NCI-H187 treated with DMSO at 0.1 percent for 48 hours (cell line): Measurements from ENCODE around the gene UFD1.
"Not testable (repeated sequence)": the region's sequence is repeated elsewhere in the genome, so short reads cannot be mapped to it uniquely, and the experiment has no call there.

Source experiments
- DNase-seq: peaks from one replicate; lab custom pipeline; 2025; lab: John Stamatoyannopoulos, UW

UFD1 gene

GRCh38 chr22:19448739-19449421 lies 30.1 kb downstream of the UFD1 start:
- DNase-seq = no peak

- peak; percentile 65 for DNase-seq
Measured at GRCh38 chr22:19448076-19448607, 30.9 kb downstream of the UFD1 start.

- DNase-seq = peak; percentile 73
Measured at GRCh38 chr22:19447330-19448075, 31.5 kb downstream of the UFD1 start, which contains the start of gene C22orf39. C22orf39 (minus strand) TSS chr22:19447711; CDS start chr22:19447688, 23 bp downstream.

- DNase-seq = no peak
Measured at GRCh38 chr22:19446603-19447329, 32.2 kb downstream of the UFD1 start.

- not testable (repeated sequence) for DNase-seq
Measured at GRCh38 chr22:19445279-19445982, 33.6 kb downstream of the UFD1 start.

GRCh38 chr22:19443544-19444211 lies 35.3 kb downstream of the UFD1 start:
- DNase-seq = no peak

GRCh38 chr22:19442166-19442565 lies 36.8 kb downstream of the UFD1 start:
- no peak for DNase-seq

- DNase-seq = no peak
Measured at GRCh38 chr22:19440411-19441195, 38.4 kb downstream of the UFD1 start.

- DNase-seq = no peak
Measured at GRCh38 chr22:19438298-19438697, 40.7 kb downstream of the UFD1 start.

GRCh38 chr22:19436444-19437161 lies 42.4 kb downstream of the UFD1 start:
- not testable (repeated sequence) for DNase-seq

- DNase-seq = no peak
Measured at GRCh38 chr22:19434829-19435580, 44.0 kb downstream of the UFD1 start.

GRCh38 chr22:19434401-19434800 lies 44.6 kb downstream of the UFD1 start:
- DNase-seq = no peak

- DNase-seq = no peak
Measured at GRCh38 chr22:19432133-19432851, 46.7 kb downstream of the UFD1 start, which contains the start of gene MRPL40. MRPL40 (plus strand) TSS chr22:19432545; CDS start chr22:19432555, 10 bp downstream.

- no peak for DNase-seq
Measured at GRCh38 chr22:19431649-19432132, 47.3 kb downstream of the UFD1 start, which contains the start of gene HIRA. HIRA (minus strand) TSS chr22:19431733; CDS start chr22:19431476, 257 bp downstream.

- no peak for DNase-seq
Measured at GRCh38 chr22:19430890-19431541, 48.0 kb downstream of the UFD1 start.

- no peak for DNase-seq
Measured at GRCh38 chr22:19429950-19430889, 48.8 kb downstream of the UFD1 start.
